SK-N-DZ (cell line): ENCODE data around the gene MVB12B.

Source experiments
- DNase-seq: peaks from one replicate; pipeline ENCODE4 v3.0.0-alpha.2; 2015; ENCODE audit warnings: low spot score

Gene MVB12B

DNA sequence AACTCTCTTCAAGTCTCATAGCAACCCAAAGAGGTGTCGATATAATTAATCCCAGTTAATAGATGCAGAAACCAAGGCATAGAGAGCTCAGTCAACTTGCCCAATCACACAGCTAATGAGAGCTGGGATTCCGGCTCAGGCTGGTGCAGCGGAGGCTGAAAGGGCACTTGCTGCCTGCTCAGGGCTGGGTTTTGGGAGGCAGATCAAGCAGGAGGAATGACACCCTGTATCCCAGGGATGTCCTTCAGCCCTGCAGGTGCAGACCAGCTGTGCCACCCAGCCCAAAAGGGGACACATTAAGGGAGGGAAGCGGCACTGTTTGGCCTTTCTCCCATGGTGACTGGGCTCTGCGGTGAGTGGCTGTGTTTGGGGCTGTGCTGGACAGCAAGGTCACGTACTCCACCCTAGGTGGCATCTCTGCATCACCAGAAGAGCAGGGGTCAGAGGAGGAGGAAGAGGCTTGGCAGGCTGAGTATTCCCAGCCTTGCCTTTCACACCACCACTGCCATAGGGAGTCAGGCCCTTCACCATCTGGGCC is 124.1 kb downstream of the MVB12B start:
- no peak for DNase-seq

DNA sequence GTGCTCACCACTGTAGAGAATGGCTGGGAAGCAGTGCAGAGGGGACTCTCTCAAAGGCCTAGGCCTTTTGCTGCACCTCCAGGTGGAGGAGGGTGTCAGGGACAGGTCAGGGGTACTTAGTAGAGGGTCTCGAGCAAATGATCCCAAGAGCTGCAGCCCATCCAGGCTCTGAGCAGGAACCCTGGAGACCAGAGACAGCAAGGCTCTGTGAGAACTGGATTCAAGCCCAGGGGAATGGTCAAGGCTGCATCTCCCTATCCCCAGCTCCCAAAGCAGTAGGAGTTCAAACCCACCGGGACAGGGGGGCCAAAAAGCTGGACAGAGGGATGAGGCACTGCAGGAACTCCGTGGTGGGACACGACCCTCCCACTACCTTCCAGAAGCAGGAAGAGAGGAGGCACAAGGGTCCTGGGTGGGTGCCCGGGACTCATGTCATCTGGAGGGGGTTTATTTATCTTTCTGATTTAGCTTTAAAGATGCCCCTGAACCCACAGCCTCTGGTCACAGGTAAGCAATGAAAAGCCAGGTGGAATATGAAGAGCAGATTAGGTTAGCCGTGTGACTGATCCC is 124.8 kb downstream of the MVB12B start:
- no peak for DNase-seq

DNA sequence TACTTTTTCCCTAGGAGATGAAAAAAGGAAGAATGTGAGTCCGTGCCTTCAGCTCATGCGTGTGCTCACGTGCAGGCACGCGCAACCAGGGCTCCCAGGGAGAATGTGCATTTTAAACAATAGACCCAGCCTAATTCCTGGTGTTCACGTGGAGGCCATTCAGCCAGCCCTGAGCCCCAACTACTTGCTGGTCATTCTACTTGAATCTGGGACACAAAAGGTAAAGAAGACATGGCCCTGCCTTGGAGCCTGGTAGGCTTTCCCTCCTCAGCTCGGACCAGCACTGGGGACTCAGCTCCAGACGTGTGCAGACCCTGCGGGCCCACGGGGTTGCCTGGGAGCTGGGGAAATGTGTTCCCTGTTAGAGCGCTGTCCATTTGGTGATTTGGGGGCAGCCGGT is 125.5 kb downstream of the MVB12B start:
- DNase-seq, result no peak

DNA sequence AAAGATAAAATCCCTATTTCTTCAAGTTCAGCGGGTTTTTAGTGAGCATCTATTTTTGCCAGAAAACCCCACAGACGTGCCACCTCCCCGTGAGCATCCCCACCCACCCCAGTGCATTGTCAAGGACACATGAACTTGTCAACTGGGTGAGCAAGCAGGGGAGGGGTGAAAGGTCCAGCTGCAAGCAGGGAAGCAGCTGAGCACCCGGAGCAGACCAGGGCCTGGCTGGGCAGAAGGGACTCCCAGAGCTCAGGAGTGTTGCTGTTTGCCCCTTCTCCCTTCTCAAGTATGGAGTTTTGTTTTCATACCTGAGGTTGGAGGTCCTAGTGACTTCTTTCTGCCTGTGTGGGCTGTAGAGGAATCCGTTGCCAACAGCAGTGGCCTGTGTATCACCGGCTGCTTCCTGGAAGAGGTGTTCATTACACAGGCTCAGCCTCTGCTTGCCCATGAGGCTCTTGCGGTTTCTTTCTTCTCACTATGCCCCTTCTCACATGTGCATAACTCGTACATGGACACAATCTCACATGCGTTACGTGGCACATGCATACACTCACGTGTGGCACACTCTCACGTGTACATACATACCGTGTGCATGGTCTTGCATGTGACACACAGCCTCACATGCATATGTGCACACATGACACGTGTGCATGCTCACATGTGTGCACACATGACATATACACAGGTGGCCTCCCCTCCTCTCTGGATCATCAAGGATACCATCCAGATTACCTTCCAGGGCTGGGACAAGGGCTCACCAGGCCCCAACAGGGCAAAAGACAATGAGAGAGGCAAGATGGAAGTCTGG is 126.7 kb downstream of the MVB12B start:
- no peak for DNase-seq

DNA sequence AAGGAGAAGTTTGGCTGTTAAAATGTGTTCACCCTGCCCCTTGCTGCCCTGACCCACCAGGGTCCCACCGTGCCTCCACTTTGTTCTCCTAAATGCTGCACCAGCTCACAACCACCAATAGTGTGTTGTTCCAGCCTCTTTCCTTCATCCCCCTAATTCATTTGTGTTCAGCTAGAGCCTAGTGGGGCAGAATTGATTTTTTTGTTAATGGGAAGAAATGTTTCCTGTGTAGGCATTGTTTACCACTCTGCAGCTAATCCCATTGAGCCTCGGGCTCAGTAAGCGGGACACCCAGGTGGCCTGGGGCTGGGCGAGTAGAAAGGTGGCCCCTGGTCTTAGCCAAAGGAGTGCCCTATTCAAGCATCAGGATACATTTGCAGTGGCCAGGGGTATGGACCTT is 127.6 kb downstream of the MVB12B start:
- no peak for DNase-seq

DNA sequence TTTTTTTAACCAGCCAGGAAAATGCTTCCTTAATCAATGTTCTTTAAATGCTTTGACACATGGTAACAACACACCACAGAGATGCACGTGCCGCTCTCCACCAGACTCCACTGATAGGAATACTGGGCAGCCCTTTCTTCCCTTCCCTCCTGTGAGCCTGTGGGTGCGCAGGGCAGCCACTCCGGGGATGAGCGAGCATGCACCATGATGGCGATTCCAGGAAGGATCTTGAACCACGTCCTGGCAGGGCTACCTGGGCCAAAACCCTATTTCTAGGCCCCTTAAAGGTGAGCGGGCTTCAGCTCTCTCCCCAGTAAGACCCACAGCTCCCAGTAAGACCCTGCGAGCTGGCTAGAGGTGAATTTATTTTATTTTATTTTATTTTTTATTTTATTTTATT is 128.2 kb downstream of the MVB12B start:
- DNase-seq, result no peak

DNA sequence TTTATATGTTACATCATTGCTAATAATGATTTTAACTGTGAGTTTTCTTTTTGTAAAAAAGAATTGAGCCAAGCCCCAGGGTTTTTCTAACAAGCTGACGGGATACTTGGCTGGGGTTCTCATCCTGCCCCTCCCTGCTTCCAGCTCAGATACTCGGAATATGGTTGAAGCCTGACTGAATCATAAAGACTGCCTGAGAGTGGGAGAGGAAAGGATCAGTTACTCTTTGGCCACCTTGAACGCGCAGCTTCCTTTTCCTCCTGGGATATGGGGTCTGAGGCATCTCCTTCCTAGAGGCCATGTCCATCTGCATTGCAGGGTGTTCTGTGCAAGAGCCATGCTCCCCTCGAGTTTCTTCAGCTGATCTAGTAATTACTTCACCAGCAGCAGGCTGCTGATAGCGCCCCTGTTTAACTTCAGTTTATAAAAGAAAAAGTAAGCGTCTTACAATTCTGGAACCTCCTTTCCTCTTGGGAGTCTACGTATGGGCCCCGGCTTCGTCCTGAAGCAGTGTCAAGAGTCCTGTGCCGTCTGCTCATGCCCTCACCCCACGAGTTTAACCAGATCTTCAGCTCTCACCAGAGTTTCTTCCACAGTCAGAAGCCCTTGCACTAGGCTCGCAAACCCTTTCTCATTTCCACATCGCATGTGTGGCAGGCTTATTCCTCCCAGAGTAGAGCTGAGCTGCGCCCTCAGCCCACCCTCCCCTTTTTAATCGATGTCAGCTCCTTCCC is 130.0 kb downstream of the MVB12B start:
- no peak for DNase-seq

DNA sequence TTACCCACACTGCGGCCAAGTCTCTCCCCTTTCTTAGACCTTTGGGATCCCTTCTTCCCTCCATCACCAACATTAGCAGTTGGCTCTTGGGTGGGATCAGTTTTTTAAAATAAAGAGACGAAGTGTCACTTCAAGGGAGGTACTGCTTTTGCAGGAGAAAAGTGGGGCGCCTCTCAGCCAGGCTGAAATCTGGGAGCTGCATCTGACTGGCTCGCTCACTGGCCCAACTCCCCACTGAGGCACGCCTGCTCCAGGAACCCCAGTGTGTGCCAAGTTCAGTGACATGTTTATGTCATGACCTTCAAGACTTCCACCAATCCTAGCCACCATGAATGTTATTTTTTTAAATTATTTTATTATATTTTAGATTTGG is 130.5 kb downstream of the MVB12B start:
- DNase-seq, result no peak

DNA sequence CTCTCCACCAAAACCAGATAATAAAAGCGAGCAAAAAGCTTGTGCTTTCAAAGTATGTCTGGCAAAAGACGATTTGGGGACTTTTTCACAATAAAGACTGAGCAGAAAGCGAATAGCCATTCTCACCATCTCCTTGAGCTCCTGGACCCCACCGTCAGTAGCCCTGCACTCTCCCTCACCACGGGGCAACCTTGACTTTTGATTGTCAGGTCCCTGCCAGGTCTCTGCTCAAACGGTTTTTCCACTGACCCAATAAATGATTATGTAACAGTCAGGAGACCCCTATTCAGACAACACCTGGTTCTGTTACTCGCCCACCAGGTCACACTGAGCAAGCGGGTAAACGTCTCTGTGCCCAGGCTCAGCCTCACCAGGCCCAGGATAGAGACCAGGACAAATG is 131.3 kb downstream of the MVB12B start:
- no peak for DNase-seq

DNA sequence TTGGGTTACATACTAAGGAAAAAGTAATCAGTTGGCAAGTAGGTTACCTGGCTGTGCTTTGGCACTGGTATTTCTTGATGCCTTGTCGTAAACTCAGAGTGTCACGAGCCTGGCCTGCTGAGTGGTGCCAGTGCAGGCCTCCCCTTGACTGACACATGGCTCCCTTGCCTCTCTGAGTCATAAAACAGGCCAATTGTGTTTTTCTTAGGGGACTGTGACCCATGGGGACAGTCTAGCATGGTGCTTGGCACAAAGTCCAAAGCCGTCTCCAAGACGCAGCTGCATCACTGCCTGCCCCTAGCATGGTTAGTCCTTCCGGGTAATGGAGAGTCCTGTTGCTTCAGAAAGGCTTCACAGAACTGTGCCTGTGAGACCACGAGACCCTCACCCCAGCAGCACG is 132.5 kb downstream of the MVB12B start:
- no peak for DNase-seq

DNA sequence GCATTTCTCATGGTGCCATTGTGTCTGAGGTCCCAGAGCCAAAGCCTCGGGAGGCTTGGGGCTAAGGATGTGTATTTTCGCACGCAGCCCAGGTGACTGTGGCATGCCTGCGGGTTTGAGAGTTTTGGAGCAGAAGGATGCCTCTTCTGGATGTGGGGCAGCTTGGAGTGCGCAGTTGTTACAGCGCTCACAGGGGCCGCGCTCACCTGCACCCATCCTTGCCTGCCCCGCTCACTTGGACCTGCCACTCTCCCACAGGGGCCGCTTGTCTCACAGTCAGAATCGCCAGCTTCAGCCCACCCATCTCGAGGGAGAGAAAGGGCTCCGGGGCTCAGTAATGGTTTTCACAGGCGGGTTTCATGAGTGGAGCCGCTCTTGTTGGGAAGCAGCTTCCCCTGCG is 132.9 kb downstream of the MVB12B start:
- DNase-seq, result no peak

DNA sequence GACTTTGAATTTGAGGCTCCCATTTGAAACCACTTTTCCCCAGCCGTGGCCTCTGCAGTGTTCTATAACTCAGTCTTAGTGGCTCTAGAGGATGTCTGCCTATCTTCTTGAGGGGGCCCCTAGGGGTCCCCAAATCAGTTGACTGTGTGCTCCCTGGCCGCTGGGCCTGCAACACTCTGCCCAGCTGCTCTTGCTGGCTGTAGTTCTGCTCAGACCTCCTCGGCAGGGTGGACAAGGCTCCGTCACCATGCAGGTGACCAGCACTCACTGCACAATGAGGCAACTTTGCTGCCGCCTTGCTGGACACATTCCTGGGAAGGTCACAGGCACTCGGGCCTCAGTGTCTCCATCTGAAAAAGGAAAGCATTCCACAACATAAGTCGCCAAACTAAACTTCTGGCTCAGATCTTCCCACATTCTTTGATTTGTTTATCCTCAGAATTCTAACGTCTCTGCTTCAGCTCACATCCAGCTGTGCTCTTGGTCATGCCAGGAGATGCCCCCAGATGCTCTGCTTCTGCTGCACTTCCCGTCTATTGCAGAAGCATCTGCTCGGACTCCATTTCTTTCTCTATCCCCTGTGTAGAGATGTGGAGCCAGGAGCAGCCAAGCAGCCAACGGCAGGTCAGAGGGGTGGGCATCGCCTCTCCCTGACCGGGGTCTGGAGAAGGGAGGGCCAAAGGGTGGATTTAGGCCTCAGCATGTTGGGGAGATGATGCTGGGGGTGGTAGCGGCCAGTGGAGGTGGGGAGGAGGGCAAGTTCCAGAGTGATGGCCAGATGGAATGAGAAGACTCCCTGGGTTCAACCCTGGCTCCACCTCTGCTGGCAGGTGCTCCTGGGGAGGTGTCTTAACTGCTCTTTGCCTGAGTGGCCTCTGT is 133.6 kb downstream of the MVB12B start:
- no peak for DNase-seq

DNA sequence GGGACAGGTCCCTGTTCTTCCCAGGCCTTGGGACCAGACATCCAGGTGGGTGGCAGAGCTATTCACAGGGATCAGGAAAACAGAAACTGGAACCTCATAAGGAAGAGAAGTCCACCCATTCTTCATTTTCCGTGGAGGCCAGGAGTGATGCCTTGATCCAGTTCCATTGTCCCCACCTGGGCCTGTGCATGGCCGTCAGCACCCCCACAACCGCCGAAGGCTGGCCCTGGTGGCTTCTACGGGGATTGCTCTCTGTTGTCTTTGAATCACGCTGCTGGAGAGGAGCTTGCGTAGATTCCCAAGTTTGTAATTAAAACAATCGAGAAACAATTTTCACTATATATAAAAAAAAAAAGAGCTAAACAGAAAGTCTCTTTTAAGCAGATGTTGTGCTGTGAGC is 134.4 kb downstream of the MVB12B start:
- no peak for DNase-seq

DNA sequence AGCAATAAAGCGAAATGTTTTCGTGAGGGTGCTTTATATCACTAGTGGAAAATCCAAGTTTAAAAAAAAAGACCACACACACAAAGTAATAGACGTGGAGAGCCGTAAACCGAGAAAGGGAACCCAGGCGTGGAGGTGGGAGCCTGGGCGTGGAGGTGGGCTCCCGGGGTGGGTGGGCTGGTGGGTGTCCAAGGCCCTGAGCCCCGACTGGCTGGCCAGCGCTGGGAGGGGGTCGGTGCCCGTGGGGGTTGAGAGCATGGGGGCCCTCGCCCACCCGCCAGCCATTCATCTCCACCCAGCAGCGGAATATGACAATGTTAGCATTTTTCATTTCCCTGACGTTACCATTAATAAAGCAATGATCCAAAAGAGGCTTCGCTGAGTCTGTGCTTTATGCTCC is 135.0 kb downstream of the MVB12B start:
- DNase-seq, result no peak

DNA sequence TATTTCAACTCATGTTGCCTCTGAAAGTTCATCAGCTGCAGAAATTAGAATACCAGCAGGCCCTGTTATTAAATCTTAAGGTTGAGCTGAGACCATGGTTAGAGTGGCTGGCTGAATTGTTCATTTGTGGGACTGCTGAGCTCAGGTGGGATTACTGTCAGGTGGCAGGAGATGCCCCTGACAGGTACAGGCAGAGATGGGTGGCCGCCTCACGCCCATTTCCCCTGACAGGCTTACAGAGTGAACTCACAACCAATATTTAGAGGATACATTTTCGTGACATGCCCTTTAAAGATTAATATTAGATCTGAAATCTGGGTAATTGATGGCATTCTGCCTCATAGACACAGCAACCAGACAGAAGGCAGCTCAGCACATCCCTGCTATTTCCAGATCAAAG is 136.0 kb downstream of the MVB12B start:
- DNase-seq, result no peak

DNA sequence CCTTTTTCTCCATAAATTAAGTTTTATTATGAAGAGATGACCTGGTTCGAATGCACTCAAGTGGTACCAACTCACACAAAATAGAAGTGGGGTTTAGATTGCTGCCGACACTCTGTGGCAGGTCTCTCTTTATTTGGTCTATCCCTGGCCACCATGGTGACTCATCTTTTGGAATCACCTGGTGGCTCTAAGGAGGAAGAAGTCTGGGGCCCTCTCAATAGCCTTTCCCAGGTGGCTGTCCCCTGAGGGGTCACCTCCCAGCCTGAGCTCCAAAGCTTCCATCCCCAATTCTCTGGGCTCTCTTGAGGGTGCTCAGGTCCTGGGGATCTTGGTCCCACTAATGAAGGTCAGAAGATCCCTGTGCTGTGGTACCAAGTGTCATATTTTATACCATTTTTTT is 136.8 kb downstream of the MVB12B start:
- DNase-seq, result no peak

DNA sequence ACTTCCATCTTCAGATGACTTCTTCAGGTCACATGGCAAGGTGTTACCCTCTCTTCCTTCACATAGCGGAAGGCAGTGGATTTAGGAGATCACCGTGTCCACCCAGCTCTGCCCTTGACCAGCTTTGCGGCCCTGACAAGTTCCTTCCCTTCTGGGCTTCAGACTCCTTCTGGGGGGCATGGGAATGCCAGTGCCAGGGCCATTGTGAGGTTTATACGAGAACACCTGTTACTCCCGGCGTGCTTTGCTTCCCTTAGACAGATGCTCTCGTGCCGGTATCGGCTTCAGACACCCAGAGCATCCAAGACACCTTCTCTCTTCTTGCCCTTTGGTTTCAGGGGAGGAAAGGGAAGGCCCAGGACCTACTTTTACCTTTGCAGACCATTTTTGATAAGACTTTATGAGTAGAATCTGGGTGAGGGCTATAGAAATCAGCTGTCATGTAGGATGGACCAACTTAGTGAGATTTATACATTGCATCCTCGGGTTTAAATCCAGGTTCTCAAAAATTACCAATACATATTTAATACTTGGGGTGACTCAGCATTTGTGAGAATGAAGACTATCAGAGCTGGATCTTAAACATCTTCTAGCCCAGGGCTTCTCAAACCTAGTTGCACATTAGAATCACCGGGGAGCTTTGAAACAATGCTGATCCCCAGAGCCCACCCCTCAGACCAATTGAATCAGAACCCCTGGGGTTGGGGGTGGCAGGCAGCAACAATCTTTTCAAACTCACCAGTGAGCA is 138.2 kb downstream of the MVB12B start:
- DNase-seq, result no peak

DNA sequence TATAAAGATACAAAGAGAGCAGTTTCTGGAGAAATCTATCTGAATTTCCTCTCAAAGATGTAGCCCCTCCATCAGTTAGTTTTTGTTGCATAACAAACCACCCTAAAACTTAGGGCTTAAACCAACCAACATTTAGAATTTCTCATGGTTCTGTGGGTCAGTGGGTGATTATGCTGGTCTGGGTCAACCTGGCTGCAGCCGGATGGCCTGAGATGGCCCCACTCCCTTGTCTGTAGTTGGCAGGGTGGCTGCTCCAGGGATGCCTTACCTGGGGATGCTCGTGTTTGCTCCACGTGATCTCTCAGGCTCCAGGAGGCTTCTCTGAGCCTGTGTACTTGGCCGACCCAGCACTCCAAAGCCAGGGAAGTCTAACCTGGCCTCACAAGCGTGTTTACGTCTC is 139.3 kb downstream of the MVB12B start:
- no peak for DNase-seq

DNA sequence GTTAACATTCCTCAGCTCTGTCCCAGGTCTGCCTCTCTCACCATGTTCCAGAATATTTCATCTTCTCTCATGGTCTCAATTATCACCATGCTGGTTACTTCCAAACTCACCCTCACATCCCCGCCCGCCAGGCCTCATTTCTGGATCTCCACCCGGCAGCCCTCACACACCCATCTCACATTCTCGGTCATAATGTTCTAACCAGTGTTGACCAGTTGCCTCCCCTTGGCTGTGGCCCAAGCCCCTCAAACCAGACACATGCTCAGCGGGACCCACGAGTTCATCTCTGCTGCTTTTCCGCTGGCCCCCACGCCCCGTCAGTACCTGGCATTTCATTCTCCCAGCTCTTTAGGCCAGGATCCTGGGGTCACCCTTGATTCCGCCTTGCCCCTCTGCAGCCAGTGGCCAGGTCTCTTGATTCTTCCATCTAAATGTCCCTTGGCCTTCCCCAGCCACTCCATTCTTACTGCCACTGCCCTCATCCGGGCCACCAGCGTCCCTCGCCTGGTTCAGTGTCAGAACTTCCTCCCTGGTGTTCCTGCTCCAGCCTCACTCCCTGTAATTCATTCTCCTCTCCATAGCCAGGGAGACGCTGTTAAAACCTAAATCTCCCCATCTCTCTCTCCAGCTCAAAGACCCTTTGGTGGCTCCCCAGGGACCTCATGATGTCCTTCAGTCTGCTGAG is 141.7 kb downstream of the MVB12B start:
- DNase-seq, result no peak

DNA sequence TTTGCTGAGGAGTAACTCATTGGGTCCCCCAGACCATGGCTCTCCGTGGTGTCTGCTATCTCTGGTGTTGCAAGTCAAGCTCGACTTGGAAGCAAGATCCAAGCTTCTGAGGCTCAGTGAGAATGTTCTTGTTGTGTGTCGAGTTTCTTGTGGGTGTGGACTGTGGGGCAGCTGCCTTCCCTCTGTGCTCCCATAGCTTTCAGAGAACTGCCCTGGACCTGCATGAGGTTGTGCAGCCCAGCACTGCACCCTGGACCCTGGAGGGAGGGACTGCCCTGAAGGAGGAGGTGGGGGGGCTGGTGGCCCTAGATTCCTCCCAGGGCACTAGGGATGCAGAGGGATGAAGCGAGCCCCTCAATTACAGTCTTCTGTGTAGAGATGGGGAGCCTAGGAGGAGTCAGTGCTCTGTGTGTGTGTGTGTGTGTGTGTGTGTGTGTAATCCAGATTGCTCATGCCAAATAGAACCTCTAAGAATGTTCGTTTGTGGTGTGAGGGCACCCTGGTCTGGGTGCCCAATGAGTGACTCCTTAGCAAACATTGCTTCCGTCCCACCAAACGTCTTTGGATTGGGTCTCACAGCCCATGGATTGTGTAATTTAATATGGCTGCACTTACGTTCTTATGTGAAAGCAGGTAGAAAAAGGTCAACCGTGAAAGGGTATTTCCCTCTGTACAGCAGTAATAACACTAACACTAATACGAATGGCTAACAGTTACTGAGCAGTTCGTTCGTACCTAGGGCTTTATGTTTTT is 143.8 kb downstream of the MVB12B start:
- DNase-seq, result no peak
